ENCODE results near the gene CACNA1A. TPM values are rescaled to one million over a fixed set of nuclear protein-coding genes. Genes with fewer than 3 reads are reported as not detected.

The CACNA1A gene
- total and polyA plus RNA-seq, 2 of the 4 experiments (the other 2 are of a cell fraction) = 5.9 to 15.0 TPM

GRCh38 chr19:13220847-13221246 lies 285.4 kb downstream of the CACNA1A start:
- no peak overlapping the region for H3K18ac ChIP-seq (ENCODE audit: low read depth, low read length)
- dilution Hi-C loops (cut with HindIII; ENCODE audit: low sequenced_read_pairs, unreplicated experiment) = no loop called here
- H2BK15ac ChIP-seq (ENCODE audit: low read depth, low read length) = no peak overlapping the region
- no peaks in the 10 kb centered on the region for H3K9me1 ChIP-seq (ENCODE audit: insufficient read depth, low read length)
- no peak overlapping the region for H3K4me3 ChIP-seq (ENCODE audit: insufficient read depth, low read depth, low read length)
- H4K20me1 ChIP-seq (ENCODE audit: insufficient read depth, low read length) = no peaks in the 10 kb centered on the region
- ChIA-PET CTCF (no interaction called here), POLR2A (ENCODE audit: unreplicated experiment) (no interaction called here)
- no peak overlapping the region for H3K56ac ChIP-seq (ENCODE audit: extremely low read depth, insufficient read depth, low read length)
- H3K23ac ChIP-seq (ENCODE audit: low read depth, low read length) = no peak overlapping the region
- H2AK5ac ChIP-seq (ENCODE audit: low read depth, low read length) = no peak overlapping the region
- no peak overlapping the region for H2BK20ac ChIP-seq (ENCODE audit: low read depth, low read length)
- no peak overlapping the region for H4K8ac ChIP-seq (ENCODE audit: low read depth in 2 of 2, low read length in 2 of 2)
- DNase-seq (no peak), ATAC-seq (ENCODE audit: low read depth) (no peak)
- no peak overlapping the region for H4K5ac ChIP-seq (ENCODE audit: low read depth, low read length)
- no peak overlapping the region for H2AK9ac ChIP-seq (replicated peaks; ENCODE audit: low read depth, low read length, poor library complexity)
- no peak overlapping the region for H2BK120ac ChIP-seq (ENCODE audit: low read depth, low read length)
- H2AFZ ChIP-seq (replicated peaks; ENCODE audit: low read length, poor library complexity) = no peak overlapping the region
- H3K27me3 ChIP-seq (ENCODE audit: control insufficient read depth, insufficient read depth, low read length) = peaks cover 3% of the 10 kb centered on the region; the same call in 1 of the 2 replicates
- H3K27ac ChIP-seq (ENCODE audit: insufficient read depth, low read length) = no peak overlapping the region
- H3K4me2 ChIP-seq (ENCODE audit: low read depth, low read length) = no peak overlapping the region
- H4K91ac ChIP-seq (ENCODE audit: insufficient read depth, low read depth, low read length) = no peak overlapping the region
- peaks cover 3% of the 10 kb centered on the region for H3K9me3 ChIP-seq (ENCODE audit: control insufficient read depth, insufficient read depth, low read length)
- H3K79me1 ChIP-seq (ENCODE audit: low read depth in 1 of 2, low read length in 2 of 2) = no peaks in the 10 kb centered on the region
- no peak overlapping the region for H3K14ac ChIP-seq (replicated peaks; ENCODE audit: low read depth, low read length)
- no peak overlapping the region for H3K9ac ChIP-seq (ENCODE audit: low read depth, low read length)
- no peak for TF ChIP-seq SMC3 (IDR thresholded peaks at IDR 0.05; ENCODE audit: low read depth, low read length)
- no peak for TF ChIP-seq RFX5 (IDR thresholded peaks at IDR 0.05; ENCODE audit: low read depth, low read length)
- no peak for TF ChIP-seq MXI1 (IDR thresholded peaks at IDR 0.05; ENCODE audit: borderline replicate concordance, low read depth, low read length)
- TF ChIP-seq CEBPB (IDR thresholded peaks at IDR 0.05; ENCODE audit: low read depth, low read length) = no peak
- TF ChIP-seq POLR2A (IDR thresholded peaks at IDR 0.05; ENCODE audit: low read depth, low read length) = no peak
- no peak for TF ChIP-seq FOS (IDR thresholded peaks at IDR 0.05; ENCODE audit: low read depth, low read length)
- TF ChIP-seq ELK1 (IDR thresholded peaks at IDR 0.05; ENCODE audit: borderline replicate concordance, low read depth, low read length) = no peak
- no peak for TF ChIP-seq NFE2L2 (IDR thresholded peaks at IDR 0.05; ENCODE audit: low read depth, low read length)
- TF ChIP-seq MAFK (IDR thresholded peaks at IDR 0.05; ENCODE audit: low read depth, low read length) = no peak
- TF ChIP-seq BHLHE40 (IDR thresholded peaks at IDR 0.05; ENCODE audit: low read depth, low read length) = no peak
- TF ChIP-seq RAD21 (IDR thresholded peaks at IDR 0.05; ENCODE audit: low read length) = no peak
- TF ChIP-seq CTCF (conservative IDR thresholded peaks at IDR 0.05; ENCODE audit: low read depth, low read length) = no peak
- TF ChIP-seq RCOR1 (IDR thresholded peaks at IDR 0.05; ENCODE audit: insufficient replicate concordance, low read length) = no peak
- no peak for TF ChIP-seq USF2 (IDR thresholded peaks at IDR 0.05; ENCODE audit: low read depth, low read length)
- TF ChIP-seq CHD1 (IDR thresholded peaks at IDR 0.05; ENCODE audit: low read depth, low read length) = no peak
- TF ChIP-seq MAZ (IDR thresholded peaks at IDR 0.05; ENCODE audit: borderline replicate concordance, low read depth, low read length) = no peak
- no peak overlapping the region for H2BK5ac ChIP-seq (ENCODE audit: low read depth, low read length, poor library complexity, severe bottlenecking)
- intact Hi-C loops (cut with micrococcal nuclease) = no loop called here
- in situ Hi-C loops (cut with MboI; ENCODE audit: low sequenced_read_pairs) = no loop called here
- H3K36me3 ChIP-seq (ENCODE audit: control insufficient read depth, insufficient read depth, low read length) = no peaks in the 10 kb centered on the region
- no TSS peak for BruUV-seq (replicated peaks)
- no peaks in the 10 kb centered on the region for H3K4me1 ChIP-seq (ENCODE audit: control insufficient read depth, insufficient read depth, low read length)
- 38% methylated on average over 1 of the region's 2 CpGs; no CpG with 5 or more reads in 1 of the 2 experiments for WGBS, 2 experiments (ENCODE audit: extremely low coverage in 2 of 2, insufficient read length in 1 of 2)
- no peak overlapping the region for H3K4ac ChIP-seq (ENCODE audit: low read depth, low read length)

All from IMR-90 (cell line).